Psoas muscle (tissue), 8 donors: ENCODE data around the gene AFF3. TPM values are rescaled to one million over a fixed set of nuclear protein-coding genes. Genes with fewer than 3 reads are reported as not detected.

Experiments used
- ATAC-seq, 4 donors: fragments of 200-7000 bp; cut with Tn5 transposase; one replicate each; pipeline ENCODE4 v1.9.1; 2020; ENCODE audit warnings: moderate library complexity in 3 of 4, mild to moderate bottlenecking in 2 of 4
- DNase-seq, 2 donors: peaks; one replicate each; pipeline ENCODE4 v3.0.0-alpha.2; 2020
- H3K27ac ChIP-seq: fragments of 200-600 bp; one replicate; pipeline ENCODE4 v1.8.0; 2022
- H3K27me3 ChIP-seq, 3 donors: fragments of 200-600 bp in 1 of 3; one replicate each; pipeline versions ENCODE4 v1.6.1 to v1.8.0; 2013 to 2022; ENCODE audit warnings: low read length in 2 of 3, mild to moderate bottlenecking in 2 of 3, moderate library complexity in 1 of 3; ENCODE audit not compliant: insufficient read depth in 3 of 3
- H3K36me3 ChIP-seq, 2 donors: fragments of 200-600 bp in 1 of 2; one replicate each; pipeline versions ENCODE4 v1.6.1 to v1.8.0; 2013 to 2022; ENCODE audit warnings: low read depth in 1 of 2, mild to moderate bottlenecking in 1 of 2, moderate library complexity in 1 of 2; ENCODE audit not compliant: insufficient read depth in 1 of 2
- H3K4me1 ChIP-seq: fragments of 200-600 bp; one replicate; pipeline ENCODE4 v1.8.0; 2022
- H3K4me3 ChIP-seq: fragments of 200-600 bp; one replicate; pipeline ENCODE4 v1.8.0; 2022; ENCODE audit warnings: mild to moderate bottlenecking
- H3K9me3 ChIP-seq: fragments of 200-600 bp; one replicate; pipeline ENCODE4 v1.8.0; 2022
- CTCF ChIP-seq: fragments of 200-600 bp; IDR thresholded peaks from one replicate; pipeline ENCODE4 v1.8.0; 2022; ENCODE audit warnings: antibody characterized with exemption
- WGBS, 3 donors: extraction: QIAGEN DNeasy Blood & Tissue Kit; methylation state at CpG; one replicate each; pipeline versions ENCODE4 v1.1.6 to v1.1.7; 2013; 5-methylcytosine and 5-hydroxymethylcytosine counted together
- intact Hi-C, 2 donors: fragments of 100-400 bp; cut with DNase I; formaldehyde crosslinking; loops; one replicate each; pipeline versions ENCODE4 v1.11.0 to v1.14.2; 2022
- polyA plus RNA-seq, 3 donors: library from polyadenylated mRNA; stranded (reverse); fragments of 200-250 nt; gene quantifications; one replicate each; pipeline ENCODE4 v1.2.3, GENCODE V29; 2013
- total RNA-seq, 4 donors: library from RNA; stranded (reverse); fragmentation: NEBNext Ultra II Directional in 2 of 4; extraction: Animal tissue kit (Norgen Biotek cat#: 25700) in 2 of 4; gene quantifications; one replicate each; pipeline versions ENCODE4 v1.2.1 to v1.2.4, GENCODE V29; 2021 to 2023
- donor health status: healthy with polysubstance abuse.
- donor health status: DM: no; HTN: no; CAD: no; lungs with moderate emphysema.
- donor health status: Bipolar disorder and iron deficiency.
- donor health status: healthy.
- donor health status: DM: yes; HTN: yes; CAD: no.
- donor health status: DM: no; HTN: no; CAD: no.
- donor health status: DM: no; HTN: no; CAD: no.
- donor health status: DM: yes; HTN: yes; CAD: no.

The AFF3 gene
- total and polyA plus RNA-seq, 7 donors = 0.08 to 2.9 (median 0.44) TPM

GRCh38 chr2:99611786-99612185 is 530.6 kb downstream of the AFF3 start:
- Histone ChIP-seq H3K27me3 (no peaks in the 10 kb centered on the region), H3K9me3 (no peaks in the 10 kb centered on the region), H3K4me3 (no peak overlapping the region), H3K4me1 (peaks cover 5% of the 10 kb centered on the region), H3K36me3 (no peaks in the 10 kb centered on the region), H3K27ac (no peak overlapping the region)
- intact Hi-C loops = no loop called here
- DNase-seq (no peak), ATAC-seq (no peak)
- TF ChIP-seq CTCF = no peak
- WGBS, 3 donors = 91 to 96% (median 93%) methylated on average over 6 of the region's 6 CpGs

- ATAC-seq = no peak
- H3K4me1 ChIP-seq = peaks cover 5% of the 10 kb centered on the region
- H3K36me3 ChIP-seq = no peaks in the 10 kb centered on the region
- no peak for TF ChIP-seq CTCF
- no peaks in the 10 kb centered on the region for H3K27me3 ChIP-seq
- 79 to 94% (median 91%) methylated on average over 2 of the region's 2 CpGs for WGBS, 3 donors
- no peak for DNase-seq
- H3K27ac ChIP-seq = no peak overlapping the region
- no peak overlapping the region for H3K4me3 ChIP-seq
- intact Hi-C loops = no loop called here
- H3K9me3 ChIP-seq = no peaks in the 10 kb centered on the region
Observed at GRCh38 chr2:99611034-99611433, 531.4 kb downstream of the AFF3 start.

GRCh38 chr2:99609851-99610381 is 532.5 kb downstream of the AFF3 start:
- ATAC-seq (no peak), DNase-seq (no peak)
- H3K27me3 ChIP-seq = no peaks in the 10 kb centered on the region
- no peaks in the 10 kb centered on the region for H3K9me3 ChIP-seq
- 88 to 91% (median 89%) methylated on average over 11 of the region's 11 CpGs for WGBS, 3 donors
- no peak for TF ChIP-seq CTCF
- H3K36me3 ChIP-seq = no peaks in the 10 kb centered on the region
- no peaks in the 10 kb centered on the region for H3K4me1 ChIP-seq
- no peak overlapping the region for H3K27ac ChIP-seq
- intact Hi-C loops = loop anchor here in 1 of 2 donors (1.0 kb wide), 1 partner anchor 49 kb away; no protein-coding TSS in a partner anchor
- H3K4me3 ChIP-seq = no peak overlapping the region

- ATAC-seq (no peak), DNase-seq (no peak)
- Histone ChIP-seq H3K4me1 (no peaks in the 10 kb centered on the region), H3K36me3 (no peaks in the 10 kb centered on the region), H3K9me3 (no peaks in the 10 kb centered on the region), H3K4me3 (no peak overlapping the region), H3K27me3 (no peaks in the 10 kb centered on the region), H3K27ac (no peak overlapping the region)
- no peak for TF ChIP-seq CTCF
- WGBS, 3 donors = 80 to 86% (median 84%) methylated on average over 1 of the region's 1 CpG
- intact Hi-C loops = loop anchor here in 1 of 2 donors (1.0 kb wide), 1 partner anchor 48 kb away; no protein-coding TSS in a partner anchor
Observed at GRCh38 chr2:99608861-99609260, 533.5 kb downstream of the AFF3 start.
